EL (cell line): Measurements from ENCODE around the gene SEH1L.
"Not testable (repeated sequence)": the region's sequence is repeated elsewhere in the genome, so short reads cannot be mapped to it uniquely, and the experiment has no call there.

Source experiments
- DNase-seq: peaks from one replicate; pipeline ENCODE4 v3.0.0-alpha.2; 2016

Gene SEH1L

GRCh38 chr18:12946549-12947284 lies 1.1 kb upstream of the SEH1L start:
- DNase-seq: peak; percentile 97

DNA sequence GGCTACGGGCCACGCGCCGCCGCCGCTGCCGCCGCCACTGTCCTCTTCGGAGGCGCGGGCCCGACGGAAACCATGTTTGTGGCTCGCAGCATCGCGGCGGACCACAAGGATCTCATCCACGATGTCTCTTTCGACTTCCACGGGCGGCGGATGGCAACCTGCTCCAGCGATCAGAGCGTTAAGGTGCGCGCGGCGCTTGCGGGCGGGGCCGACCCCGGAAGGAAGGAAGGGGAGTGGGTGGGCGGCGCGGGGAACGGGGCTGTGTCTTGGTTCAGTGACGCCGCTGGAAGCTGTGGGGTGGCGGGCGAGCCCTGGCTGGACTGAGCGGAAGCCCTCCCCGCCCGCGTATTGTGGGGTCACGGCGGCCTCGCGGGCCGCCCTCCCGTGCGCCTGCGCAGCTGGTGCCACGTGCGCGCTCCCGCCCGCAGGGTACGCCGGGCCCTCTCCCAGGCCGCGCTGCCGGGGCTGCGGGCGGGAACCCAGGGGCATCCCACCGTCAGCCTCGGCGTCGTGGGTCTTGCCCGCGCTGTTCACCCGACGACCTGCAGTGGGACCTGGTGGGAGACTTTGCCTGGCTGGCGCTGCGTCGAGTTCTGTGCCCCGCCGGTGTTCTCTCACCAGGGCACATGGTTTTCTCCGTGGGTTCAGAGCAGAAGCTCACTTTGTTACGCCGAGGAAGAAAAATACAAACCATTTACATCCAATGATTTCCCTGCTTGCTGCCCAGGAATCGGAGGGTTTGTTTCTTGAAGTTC lies 416 bp downstream of the SEH1L start:
- peak; percentile 96 for DNase-seq

- DNase-seq: no peak
Observed at GRCh38 chr18:12958478-12958877, 10.7 kb downstream of the SEH1L start.

DNA sequence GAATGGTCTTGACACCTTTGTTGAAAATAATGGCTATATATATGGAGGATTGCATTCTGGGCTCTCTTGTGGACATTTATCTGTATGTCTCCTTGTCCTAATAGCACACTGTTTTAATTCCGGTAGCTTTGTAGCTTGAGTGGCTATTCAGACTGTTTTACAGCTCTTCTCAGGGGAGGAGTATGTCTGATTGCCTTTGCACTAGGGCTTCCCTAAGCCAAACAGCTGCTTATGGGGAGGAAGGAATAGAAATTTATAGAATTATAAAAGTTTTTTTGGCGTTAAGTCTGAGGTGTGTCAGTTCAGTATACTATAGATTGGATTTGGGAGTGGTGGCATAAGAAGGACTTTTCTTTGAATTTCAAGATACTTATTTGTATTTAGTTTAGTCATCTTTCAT lies 12.6 kb downstream of the SEH1L start:
- no peak for DNase-seq

- DNase-seq: no peak
Observed at GRCh38 chr18:12960853-12961397, 13.1 kb downstream of the SEH1L start.

GRCh38 chr18:12963069-12963468 lies 15.3 kb downstream of the SEH1L start:
- no peak for DNase-seq

GRCh38 chr18:12968115-12968514 lies 20.3 kb downstream of the SEH1L start:
- DNase-seq: no peak

- DNase-seq: no peak
Observed at GRCh38 chr18:12968619-12969018, 20.8 kb downstream of the SEH1L start.

DNA sequence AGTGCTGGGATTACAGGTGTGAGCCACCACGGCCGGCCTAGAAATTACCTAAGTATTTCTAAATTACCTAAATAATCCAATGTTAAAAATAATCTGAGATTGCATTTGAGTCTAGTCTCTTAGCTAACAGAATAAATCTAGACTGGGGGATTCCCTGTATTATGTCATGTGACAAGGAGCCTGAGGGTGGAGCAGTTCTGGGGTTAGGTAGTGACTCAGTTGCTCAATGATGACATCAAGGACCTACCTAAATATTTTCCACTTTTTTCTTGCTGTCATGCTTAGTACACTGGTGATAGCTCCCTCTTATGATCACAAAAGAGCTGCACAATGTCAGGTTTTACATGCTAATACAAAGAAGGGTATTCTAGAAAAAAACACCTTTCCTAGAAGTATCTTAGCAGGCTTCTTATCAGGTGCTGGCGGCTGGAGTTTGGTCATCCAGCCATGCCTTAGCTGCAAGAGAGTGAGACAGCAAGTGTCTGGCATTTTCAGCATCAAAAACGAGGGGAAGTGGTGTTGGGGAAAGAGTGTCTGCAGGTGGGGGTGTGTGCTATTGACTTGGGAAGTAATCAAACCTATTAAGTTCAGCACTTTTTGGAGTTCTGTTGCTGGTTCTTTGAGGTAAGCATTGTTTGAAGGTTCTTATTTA lies 25.9 kb downstream of the SEH1L start:
- DNase-seq: no peak

- DNase-seq: no peak
Observed at GRCh38 chr18:12975488-12975887, 27.7 kb downstream of the SEH1L start.

GRCh38 chr18:12976305-12976704 lies 28.5 kb downstream of the SEH1L start:
- DNase-seq: no peak

DNA sequence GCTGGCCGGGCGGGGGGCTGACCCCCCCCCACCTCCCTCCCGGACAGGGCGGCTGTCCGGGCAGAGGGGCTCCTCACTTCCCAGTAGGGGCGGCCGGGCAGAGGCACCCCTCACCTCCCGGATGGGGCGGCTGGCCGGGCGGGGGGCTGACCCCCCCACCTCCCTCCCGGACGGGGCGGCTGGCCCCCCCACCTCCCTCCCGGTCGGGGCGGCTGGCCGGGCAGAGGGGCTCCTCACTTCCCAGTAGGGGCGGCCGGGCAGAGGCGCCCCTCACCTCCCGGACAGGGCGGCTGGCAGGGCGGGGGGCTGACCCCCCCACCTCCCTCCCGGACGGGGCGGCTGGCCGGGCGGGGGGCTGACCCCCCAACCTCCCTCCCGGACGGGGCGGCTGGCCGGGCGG lies 32.3 kb downstream of the SEH1L start:
- DNase-seq: not testable (repeated sequence)

- no peak for DNase-seq
Observed at GRCh38 chr18:12989397-12990122, 41.7 kb downstream of the SEH1L start.

DNA sequence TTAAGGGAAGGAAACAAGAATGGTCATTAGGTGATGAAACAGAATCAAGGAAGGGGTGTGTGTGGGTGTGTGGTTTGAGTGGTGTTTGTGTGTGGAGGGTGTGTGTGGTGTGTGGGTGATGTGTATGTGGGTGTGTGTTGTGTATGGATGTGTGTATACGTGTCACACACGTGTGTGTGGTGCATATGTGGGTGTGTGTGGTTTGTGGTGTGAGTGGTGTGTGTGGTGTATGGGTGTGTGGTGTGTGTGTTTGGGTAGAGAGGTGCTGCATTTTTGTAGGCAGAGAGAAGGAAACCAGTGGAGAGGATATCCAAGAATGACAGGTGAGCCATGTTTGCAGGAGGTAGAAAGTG lies 42.3 kb downstream of the SEH1L start:
- DNase-seq: no peak

DNA sequence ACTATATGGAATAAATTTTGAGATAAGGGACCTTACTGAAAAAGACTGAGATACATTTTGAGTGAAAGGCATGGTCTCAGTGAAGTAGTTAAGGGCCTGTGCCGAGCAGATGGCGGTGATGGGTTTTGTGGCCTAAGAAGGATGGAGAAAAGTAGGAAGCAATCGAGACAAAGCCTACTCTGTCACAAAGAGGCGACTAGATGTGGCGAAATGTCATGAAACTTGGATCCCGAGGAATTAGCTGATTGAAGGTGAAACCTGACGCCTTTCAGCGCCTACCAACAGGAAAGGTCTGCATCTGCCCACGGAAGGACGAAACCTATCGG lies 42.8 kb downstream of the SEH1L start:
- no peak for DNase-seq

GRCh38 chr18:12990967-12991820 lies 43.4 kb downstream of the SEH1L start, which contains the start of gene CEP192:
Gene CEP192, plus strand, starts transcription at chr18:12991362. Its CDS starts 8,063 bp downstream, at chr18:12999425.
- DNase-seq: peak; percentile 99

- DNase-seq: no peak
Observed at GRCh38 chr18:12991821-12992179, 44.0 kb downstream of the SEH1L start.

DNA sequence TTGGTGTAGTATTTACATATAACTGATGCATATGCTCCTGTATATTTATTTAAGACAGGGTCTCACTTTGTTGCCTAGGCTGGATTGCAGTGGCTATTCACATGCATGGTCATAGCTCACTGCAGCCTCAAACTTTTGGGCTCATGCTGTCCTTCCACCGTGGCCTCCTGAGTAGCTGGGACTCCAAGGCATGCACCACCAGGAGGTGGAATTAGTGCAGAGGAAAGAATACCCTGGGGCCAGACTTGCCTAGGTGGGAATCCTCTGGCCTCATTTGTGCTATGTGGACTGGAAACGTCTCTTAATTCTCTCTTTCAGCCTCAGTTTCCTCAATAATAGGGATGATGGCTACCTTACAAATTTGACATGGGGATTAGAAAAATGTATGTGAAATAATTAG lies 45.6 kb downstream of the SEH1L start:
- no peak for DNase-seq

DNA sequence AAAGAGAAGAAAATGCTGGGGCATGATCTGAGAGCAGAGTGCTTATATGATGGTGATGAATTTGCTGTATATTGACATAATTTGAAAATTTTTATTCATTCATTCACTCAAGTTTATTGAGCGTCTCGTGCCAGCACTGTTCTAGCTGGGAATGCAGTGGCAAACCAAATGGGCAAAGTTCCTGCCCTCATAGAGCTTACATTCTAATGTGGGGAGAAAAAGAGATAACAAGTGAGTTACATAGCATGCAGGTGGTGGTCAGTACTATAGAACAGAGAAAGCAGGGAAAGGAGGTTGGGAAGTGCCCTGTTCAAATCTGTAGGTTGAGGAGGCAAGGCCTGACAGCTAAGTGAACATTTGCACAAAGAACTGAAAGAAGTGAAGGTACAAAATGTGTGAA lies 47.6 kb downstream of the SEH1L start:
- DNase-seq: no peak

DNA sequence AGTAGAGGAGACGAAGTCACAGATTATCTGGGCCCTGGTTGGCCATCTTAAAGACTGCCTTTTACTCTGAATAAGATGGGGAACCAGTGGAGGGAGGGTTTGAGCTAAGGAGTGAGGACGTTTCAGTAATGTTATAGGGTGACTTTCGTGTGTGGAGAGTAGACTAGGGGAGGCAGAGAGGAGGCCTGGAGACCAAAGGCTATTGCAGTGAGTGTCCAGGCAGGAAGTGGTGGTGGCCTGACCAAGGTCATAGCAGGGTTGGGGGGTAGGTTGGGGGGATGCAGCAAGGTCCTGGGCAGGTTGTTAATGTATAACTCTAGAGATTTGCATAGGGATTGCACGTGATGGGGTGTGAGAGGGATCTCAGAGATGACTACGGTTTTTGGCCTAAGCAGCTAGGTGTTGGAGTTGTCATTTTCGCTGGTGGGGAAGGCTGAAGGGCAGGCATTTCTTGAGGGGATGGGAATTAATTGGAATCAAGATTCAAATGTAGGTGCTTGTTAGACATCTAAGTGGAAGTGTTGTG lies 48.2 kb downstream of the SEH1L start:
- no peak for DNase-seq

GRCh38 chr18:12996661-12997292 lies 49.0 kb downstream of the SEH1L start:
- DNase-seq: no peak
